ENCODE results near the gene LSAMP. TPM values are rescaled to one million over a fixed set of nuclear protein-coding genes. Genes with fewer than 3 reads are reported as not detected.

LSAMP gene
- total and polyA plus RNA-seq, 2 experiments from 2014 or later = 2.0 to 2.9 TPM

DNA sequence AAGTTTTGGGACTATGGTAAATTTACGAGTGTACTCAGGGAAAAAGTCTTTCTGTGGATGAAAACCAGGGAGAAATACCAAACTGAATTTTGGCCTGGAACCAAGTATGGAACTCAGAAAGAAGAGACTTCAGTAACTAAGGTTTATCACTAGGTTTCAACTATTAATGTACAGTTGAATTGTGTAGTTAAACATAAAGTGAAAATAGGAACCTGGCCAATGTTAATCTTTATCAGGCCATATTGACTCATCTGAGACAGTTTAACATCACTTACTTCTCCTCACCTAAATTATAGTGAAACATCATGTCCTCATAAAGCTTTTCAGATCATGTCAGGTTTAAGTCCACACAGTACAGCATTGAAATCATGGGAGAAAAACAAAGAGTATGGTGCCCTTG lies 197.7 kb downstream of the LSAMP start:
- Histone ChIP-seq H3F3A (replicated peaks; ENCODE audit: low read depth) (no peaks in the 10 kb centered on the region), H2AFZ (no peak overlapping the region), H4K20me1 (replicated peaks; ENCODE audit: insufficient read depth) (no peaks in the 10 kb centered on the region; the same call in 1 of the 2 replicates), H3K4me2 (no peak overlapping the region), H3K4me1 (ENCODE audit: insufficient read depth) (0 out of 2 replicates have a peak, but pooled peaks cover 5% of the 10 kb centered on the region), H3K36me3 (ENCODE audit: insufficient read depth) (no peaks in the 10 kb centered on the region), H3K4me3 (no peak overlapping the region), H3K79me2 (replicated peaks; ENCODE audit: insufficient read depth) (no peaks in the 10 kb centered on the region), H3K9me2 (ENCODE audit: insufficient read depth) (no peaks in the 10 kb centered on the region), H3K27ac (ENCODE audit: low read depth) (no peak overlapping the region), H3K27me3 (ENCODE audit: insufficient read depth) (no peaks in the 10 kb centered on the region)
- no peaks in the 10 kb centered on the region for H3K9me3 Mint-ChIP-seq
- H3K27ac Mint-ChIP-seq = no peak overlapping the region
- DNase-seq (ENCODE audit: low spot score) = no peak
- TF ChIP-seq EZH2 (IDR thresholded peaks at IDR 0.05; ENCODE audit: low read depth, unreplicated experiment) = no peak
- TF ChIP-seq, protein P1, sequence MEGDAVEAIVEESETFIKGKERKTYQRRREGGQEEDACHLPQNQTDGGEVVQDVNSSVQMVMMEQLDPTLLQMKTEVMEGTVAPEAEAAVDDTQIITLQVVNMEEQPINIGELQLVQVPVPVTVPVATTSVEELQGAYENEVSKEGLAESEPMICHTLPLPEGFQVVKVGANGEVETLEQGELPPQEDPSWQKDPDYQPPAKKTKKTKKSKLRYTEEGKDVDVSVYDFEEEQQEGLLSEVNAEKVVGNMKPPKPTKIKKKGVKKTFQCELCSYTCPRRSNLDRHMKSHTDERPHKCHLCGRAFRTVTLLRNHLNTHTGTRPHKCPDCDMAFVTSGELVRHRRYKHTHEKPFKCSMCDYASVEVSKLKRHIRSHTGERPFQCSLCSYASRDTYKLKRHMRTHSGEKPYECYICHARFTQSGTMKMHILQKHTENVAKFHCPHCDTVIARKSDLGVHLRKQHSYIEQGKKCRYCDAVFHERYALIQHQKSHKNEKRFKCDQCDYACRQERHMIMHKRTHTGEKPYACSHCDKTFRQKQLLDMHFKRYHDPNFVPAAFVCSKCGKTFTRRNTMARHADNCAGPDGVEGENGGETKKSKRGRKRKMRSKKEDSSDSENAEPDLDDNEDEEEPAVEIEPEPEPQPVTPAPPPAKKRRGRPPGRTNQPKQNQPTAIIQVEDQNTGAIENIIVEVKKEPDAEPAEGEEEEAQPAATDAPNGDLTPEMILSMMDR (conservative IDR thresholded peaks at IDR 0.05; ENCODE audit: low read depth in 2 of 2) = no peak
- TF ChIP-seq CREB1 (CRISPR knock-in tag; IDR thresholded peaks at IDR 0.05; ENCODE audit: low read depth) = no peak
- TF ChIP-seq, protein P2, sequence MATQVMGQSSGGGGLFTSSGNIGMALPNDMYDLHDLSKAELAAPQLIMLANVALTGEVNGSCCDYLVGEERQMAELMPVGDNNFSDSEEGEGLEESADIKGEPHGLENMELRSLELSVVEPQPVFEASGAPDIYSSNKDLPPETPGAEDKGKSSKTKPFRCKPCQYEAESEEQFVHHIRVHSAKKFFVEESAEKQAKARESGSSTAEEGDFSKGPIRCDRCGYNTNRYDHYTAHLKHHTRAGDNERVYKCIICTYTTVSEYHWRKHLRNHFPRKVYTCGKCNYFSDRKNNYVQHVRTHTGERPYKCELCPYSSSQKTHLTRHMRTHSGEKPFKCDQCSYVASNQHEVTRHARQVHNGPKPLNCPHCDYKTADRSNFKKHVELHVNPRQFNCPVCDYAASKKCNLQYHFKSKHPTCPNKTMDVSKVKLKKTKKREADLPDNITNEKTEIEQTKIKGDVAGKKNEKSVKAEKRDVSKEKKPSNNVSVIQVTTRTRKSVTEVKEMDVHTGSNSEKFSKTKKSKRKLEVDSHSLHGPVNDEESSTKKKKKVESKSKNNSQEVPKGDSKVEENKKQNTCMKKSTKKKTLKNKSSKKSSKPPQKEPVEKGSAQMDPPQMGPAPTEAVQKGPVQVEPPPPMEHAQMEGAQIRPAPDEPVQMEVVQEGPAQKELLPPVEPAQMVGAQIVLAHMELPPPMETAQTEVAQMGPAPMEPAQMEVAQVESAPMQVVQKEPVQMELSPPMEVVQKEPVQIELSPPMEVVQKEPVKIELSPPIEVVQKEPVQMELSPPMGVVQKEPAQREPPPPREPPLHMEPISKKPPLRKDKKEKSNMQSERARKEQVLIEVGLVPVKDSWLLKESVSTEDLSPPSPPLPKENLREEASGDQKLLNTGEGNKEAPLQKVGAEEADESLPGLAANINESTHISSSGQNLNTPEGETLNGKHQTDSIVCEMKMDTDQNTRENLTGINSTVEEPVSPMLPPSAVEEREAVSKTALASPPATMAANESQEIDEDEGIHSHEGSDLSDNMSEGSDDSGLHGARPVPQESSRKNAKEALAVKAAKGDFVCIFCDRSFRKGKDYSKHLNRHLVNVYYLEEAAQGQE (IDR thresholded peaks at IDR 0.05; ENCODE audit: unreplicated experiment) = no peak
- TF ChIP-seq, protein P3, sequence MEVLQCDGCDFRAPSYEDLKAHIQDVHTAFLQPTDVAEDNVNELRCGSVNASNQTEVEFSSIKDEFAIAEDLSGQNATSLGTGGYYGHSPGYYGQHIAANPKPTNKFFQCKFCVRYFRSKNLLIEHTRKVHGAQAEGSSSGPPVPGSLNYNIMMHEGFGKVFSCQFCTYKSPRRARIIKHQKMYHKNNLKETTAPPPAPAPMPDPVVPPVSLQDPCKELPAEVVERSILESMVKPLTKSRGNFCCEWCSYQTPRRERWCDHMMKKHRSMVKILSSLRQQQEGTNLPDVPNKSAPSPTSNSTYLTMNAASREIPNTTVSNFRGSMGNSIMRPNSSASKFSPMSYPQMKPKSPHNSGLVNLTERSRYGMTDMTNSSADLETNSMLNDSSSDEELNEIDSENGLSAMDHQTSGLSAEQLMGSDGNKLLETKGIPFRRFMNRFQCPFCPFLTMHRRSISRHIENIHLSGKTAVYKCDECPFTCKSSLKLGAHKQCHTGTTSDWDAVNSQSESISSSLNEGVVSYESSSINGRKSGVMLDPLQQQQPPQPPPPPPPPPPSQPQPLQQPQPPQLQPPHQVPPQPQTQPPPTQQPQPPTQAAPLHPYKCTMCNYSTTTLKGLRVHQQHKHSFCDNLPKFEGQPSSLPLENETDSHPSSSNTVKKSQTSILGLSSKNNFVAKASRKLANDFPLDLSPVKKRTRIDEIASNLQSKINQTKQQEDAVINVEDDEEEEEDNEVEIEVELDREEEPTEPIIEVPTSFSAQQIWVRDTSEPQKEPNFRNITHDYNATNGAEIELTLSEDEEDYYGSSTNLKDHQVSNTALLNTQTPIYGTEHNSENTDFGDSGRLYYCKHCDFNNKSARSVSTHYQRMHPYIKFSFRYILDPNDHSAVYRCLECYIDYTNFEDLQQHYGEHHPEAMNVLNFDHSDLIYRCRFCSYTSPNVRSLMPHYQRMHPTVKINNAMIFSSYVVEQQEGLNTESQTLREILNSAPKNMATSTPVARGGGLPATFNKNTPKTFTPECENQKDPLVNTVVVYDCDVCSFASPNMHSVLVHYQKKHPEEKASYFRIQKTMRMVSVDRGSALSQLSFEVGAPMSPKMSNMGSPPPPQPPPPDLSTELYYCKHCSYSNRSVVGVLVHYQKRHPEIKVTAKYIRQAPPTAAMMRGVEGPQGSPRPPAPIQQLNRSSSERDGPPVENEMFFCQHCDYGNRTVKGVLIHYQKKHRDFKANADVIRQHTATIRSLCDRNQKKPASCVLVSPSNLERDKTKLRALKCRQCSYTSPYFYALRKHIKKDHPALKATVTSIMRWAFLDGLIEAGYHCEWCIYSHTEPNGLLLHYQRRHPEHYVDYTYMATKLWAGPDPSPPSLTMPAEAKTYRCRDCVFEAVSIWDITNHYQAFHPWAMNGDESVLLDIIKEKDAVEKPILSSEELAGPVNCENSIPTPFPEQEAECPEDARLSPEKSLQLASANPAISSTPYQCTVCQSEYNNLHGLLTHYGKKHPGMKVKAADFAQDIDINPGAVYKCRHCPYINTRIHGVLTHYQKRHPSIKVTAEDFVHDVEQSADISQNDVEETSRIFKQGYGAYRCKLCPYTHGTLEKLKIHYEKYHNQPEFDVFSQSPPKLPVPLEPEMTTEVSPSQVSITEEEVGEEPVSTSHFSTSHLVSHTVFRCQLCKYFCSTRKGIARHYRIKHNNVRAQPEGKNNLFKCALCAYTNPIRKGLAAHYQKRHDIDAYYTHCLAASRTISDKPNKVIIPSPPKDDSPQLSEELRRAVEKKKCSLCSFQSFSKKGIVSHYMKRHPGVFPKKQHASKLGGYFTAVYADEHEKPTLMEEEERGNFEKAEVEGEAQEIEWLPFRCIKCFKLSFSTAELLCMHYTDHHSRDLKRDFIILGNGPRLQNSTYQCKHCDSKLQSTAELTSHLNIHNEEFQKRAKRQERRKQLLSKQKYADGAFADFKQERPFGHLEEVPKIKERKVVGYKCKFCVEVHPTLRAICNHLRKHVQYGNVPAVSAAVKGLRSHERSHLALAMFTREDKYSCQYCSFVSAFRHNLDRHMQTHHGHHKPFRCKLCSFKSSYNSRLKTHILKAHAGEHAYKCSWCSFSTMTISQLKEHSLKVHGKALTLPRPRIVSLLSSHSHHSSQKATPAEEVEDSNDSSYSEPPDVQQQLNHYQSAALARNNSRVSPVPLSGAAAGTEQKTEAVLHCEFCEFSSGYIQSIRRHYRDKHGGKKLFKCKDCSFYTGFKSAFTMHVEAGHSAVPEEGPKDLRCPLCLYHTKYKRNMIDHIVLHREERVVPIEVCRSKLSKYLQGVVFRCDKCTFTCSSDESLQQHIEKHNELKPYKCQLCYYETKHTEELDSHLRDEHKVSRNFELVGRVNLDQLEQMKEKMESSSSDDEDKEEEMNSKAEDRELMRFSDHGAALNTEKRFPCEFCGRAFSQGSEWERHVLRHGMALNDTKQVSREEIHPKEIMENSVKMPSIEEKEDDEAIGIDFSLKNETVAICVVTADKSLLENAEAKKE (CRISPR knock-in tag; IDR thresholded peaks at IDR 0.05) = no peak
- TF ChIP-seq NANOG (IDR thresholded peaks at IDR 0.05; ENCODE audit: borderline replicate concordance) = no peak
- no peak for TF ChIP-seq EZH2phosphoT487 (IDR thresholded peaks at IDR 0.05; ENCODE audit: unreplicated experiment)
- TF ChIP-seq ZNF114 (CRISPR knock-in tag; IDR thresholded peaks at IDR 0.05) = no peak
- no peak for TF ChIP-seq ZNF331 (CRISPR knock-in tag; IDR thresholded peaks at IDR 0.05; ENCODE audit: low read depth)
- TF ChIP-seq, protein P4, sequence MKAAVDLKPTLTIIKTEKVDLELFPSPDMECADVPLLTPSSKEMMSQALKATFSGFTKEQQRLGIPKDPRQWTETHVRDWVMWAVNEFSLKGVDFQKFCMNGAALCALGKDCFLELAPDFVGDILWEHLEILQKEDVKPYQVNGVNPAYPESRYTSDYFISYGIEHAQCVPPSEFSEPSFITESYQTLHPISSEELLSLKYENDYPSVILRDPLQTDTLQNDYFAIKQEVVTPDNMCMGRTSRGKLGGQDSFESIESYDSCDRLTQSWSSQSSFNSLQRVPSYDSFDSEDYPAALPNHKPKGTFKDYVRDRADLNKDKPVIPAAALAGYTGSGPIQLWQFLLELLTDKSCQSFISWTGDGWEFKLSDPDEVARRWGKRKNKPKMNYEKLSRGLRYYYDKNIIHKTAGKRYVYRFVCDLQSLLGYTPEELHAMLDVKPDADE (IDR thresholded peaks at IDR 0.05) = no peak
- TF ChIP-seq STAT1 (IDR thresholded peaks at IDR 0.05; ENCODE audit: unreplicated experiment) = no peak
- no peak for ATAC-seq
- H3K4me3 Mint-ChIP-seq = no peak overlapping the region
- H3K4me1 Mint-ChIP-seq = peaks cover 6% of the 10 kb centered on the region
- H3K27me3 Mint-ChIP-seq (ENCODE audit: insufficient read depth, low read depth, poor library complexity) = peaks cover 5% of the 10 kb centered on the region
- no peaks in the 10 kb centered on the region for H3K36me3 Mint-ChIP-seq (ENCODE audit: low read depth)
